NOMO-1 treated with DMSO at 0.1 percent for 48 hours (cell line): Measurements from ENCODE around the gene ZBTB43.

Experiments used
- DNase-seq: peaks from one replicate; lab custom pipeline; 2025; ENCODE audit not compliant: unreplicated experiment; lab: John Stamatoyannopoulos, UW

ZBTB43 gene

GRCh38 chr9:126829035-126829434 is 24.2 kb downstream of the ZBTB43 start:
- no peak for DNase-seq

DNA sequence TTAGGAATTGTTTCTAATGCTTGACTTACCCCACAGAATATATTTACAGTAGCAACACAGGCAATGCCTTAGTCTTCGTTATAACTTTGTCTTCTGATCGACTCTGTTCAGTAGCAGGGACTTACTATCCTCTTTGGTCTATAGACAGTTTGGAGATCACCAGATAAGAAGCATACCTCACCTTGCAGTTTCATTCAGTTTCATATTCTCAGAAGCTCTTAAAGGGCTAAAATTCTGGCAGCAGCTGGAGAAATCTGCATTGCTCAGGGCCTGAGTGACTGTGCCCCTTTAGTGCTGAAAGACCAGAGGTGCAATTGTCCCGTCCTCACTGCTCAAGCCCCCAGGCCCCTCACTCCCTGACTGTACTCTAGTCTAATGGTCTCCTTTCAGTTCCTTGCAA is 26.0 kb downstream of the ZBTB43 start:
- no peak for DNase-seq

DNA sequence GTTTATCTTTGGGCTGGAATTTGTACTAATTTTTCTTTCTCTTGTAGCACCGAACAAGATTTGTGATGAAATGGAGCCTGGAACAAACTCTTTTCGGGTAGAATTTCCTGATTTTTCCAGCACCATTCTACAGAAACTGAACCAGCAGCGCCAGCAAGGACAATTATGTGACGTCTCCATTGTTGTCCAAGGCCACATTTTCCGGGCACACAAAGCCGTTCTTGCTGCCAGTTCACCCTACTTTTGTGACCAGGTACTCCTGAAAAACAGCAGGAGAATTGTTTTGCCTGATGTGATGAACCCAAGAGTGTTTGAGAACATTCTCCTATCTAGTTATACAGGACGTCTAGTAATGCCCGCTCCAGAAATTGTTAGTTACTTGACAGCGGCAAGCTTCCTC is 27.6 kb downstream of the ZBTB43 start:
- DNase-seq = no peak

GRCh38 chr9:126833020-126833419 is 28.2 kb downstream of the ZBTB43 start:
- DNase-seq = no peak

DNA sequence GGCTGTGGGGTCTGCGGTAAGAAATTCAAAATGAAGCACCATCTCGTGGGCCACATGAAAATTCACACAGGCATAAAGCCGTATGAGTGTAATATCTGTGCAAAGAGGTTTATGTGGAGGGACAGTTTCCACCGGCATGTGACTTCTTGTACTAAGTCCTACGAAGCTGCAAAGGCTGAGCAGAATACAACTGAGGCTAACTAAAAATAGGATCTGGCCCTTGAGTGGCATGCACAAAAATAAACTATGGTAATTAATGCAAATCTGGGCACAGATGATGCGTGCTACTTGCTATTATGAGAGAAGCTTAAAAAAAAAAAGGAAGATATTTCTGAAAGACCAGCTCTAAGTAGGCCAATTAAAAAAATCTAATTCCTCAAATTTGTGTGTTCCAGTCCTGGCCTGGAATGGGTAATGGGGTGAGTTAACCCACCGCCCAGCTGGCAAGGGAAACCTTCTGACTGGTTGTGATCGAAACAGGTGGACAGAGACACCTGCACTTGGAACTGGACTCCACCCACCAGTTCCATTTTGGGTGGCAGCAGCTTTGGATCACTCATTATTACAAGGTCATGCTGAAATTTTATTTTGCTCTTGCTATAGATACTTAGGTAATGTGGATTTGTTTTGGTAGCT is 29.0 kb downstream of the ZBTB43 start:
- no peak for DNase-seq

DNA sequence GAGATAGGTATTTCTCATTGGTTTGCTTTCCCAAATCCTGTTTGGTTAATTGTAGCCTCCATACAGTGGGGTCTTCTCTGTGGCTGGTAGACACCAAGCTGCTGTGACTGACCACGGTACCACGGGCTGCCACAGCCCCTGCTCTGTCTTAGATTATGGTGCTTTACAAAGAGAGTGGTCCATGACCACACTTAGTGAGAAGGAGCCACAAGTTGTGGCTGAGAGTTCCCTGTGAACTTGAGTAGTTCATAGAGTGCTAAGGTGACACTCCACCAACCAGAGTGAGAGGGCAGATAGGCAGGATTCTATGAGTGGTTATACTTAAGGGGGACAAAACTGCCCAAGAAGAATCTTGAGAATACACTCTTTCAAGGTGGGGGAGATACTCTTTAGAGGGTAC is 29.8 kb downstream of the ZBTB43 start:
- no peak for DNase-seq

- DNase-seq = no peak
Measured at GRCh38 chr9:126836216-126836615, 31.4 kb downstream of the ZBTB43 start.

GRCh38 chr9:126838055-126838811 is 33.4 kb downstream of the ZBTB43 start:
- DNase-seq = no peak

DNA sequence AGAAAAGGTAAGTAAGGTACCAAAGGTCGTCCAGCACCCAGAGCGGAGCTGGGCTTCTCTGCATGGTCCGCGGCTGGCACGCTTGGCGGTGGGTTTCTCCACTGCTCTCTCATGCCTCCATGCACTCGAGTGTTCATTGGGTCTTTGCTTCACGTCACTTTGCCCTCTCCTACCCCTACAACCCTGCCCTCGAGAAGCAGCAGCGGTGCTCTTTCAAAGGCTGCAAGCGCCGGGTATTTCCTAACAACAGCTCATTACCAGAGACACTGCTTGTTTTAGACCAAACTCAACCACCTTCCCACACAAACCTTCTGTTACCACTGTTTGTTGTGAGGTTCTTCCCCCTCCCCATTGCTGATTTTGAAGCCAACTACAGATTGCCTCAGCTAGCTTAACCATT is 34.1 kb downstream of the ZBTB43 start:
- no peak for DNase-seq

DNA sequence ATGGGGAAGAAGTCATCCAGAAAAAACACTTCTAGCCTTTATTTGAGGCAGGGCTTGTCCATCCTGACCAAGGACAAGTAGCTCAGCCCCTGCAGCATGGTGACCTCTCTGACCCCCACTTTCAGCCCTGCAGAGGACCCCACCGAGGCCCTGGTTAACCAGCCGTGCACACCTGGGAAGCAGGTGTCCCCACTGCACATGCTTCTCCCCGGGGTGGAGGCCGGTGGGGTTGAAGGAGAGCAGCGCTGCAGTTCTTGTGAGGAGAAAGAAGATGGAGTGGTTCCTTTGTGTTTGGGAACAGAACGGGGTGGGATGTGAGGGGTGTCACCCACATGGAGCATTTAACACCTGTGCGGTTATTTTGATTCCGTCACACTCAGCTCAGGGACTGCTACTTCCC is 34.5 kb downstream of the ZBTB43 start:
- no peak for DNase-seq

- no peak for DNase-seq
Measured at GRCh38 chr9:126842220-126842842, 37.5 kb downstream of the ZBTB43 start.

GRCh38 chr9:126842977-126843799 is 38.3 kb downstream of the ZBTB43 start:
- DNase-seq = peak; percentile 48

GRCh38 chr9:126844085-126844484 is 39.2 kb downstream of the ZBTB43 start:
- no peak for DNase-seq

DNA sequence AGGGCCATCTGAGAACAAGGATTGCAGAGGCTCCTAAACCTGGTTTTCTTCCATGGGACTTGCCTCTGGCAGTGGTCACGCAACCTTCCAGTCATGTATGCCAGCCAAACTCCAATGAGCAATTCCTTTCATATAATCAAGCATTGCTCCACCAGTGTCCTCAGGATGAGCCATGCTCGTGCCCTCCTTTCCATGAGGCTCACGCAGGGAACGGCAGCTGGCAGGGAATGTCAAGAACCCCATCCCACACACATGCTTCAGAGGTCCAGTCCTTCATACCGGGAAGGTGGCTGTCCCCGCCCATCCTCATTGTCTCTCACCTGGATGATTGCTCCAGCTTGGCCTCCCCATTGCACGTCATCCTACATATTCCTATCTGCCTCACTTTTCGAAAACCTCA is 42.2 kb downstream of the ZBTB43 start:
- DNase-seq = no peak

- no peak for DNase-seq
Measured at GRCh38 chr9:126849591-126850225, 44.9 kb downstream of the ZBTB43 start.

GRCh38 chr9:126851286-126851880 is 46.5 kb downstream of the ZBTB43 start:
- DNase-seq = no peak

GRCh38 chr9:126852086-126852688 is 47.3 kb downstream of the ZBTB43 start:
- no peak for DNase-seq

DNA sequence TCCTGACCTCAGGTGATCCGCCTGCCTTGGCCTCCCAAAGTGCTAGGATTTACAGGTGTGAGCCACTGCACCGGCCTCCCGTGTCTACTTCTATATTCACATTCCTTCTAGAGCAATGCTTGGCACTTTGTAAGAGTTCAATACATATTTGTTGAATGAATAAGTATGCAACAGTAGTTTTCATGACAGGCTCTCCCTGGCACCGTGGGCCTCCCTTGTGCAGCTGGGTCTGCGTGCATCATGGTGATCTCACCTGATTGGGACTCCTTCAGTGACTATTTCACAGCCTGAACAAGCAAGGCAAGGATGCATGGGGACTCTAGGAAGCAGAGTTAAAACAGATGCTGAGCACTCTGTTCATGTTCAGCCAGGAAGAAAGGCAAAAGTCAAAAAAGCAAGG is 48.8 kb downstream of the ZBTB43 start:
- no peak for DNase-seq

GRCh38 chr9:126854734-126855133 is 49.9 kb downstream of the ZBTB43 start:
- no peak for DNase-seq

DNA sequence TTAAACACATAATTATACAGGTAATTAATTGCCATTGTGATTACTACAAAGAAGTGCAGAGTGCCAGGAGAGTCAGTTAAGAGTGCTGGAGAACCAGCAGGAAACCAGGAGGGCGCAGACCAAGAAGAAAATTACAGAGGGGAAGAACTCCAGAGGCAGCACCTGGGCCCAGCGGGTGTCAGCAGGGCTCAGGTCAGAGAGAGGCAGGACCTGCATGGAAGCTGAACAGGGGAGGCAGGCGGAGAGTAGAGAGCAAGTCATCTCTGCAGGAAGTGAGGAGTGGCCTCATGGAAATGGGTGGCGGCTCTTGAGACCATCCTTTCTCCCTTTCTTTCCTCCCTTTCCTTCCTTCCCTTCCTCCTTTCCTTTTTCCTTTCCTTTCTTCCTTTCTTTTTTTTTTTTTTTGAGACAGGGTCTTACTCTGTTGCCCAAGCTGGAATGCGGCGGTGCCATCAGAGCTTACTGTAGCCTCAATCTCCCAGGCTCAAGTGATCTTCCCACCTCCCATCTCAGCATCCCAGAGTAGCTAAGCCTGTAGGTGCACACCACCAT is 51.6 kb downstream of the ZBTB43 start:
- DNase-seq = no peak
